AG08396 (cell line): ENCODE results near the gene IER5L.
"Not testable (repeated sequence)": the region's sequence is repeated elsewhere in the genome, so short reads cannot be mapped to it uniquely, and the experiment has no call there.

ENCODE experiments used
- DNase-seq: peaks from one replicate; pipeline ENCODE4 v3.0.0; 2012; ENCODE audit warnings: low spot score, mixed read lengths

Gene IER5L

DNA sequence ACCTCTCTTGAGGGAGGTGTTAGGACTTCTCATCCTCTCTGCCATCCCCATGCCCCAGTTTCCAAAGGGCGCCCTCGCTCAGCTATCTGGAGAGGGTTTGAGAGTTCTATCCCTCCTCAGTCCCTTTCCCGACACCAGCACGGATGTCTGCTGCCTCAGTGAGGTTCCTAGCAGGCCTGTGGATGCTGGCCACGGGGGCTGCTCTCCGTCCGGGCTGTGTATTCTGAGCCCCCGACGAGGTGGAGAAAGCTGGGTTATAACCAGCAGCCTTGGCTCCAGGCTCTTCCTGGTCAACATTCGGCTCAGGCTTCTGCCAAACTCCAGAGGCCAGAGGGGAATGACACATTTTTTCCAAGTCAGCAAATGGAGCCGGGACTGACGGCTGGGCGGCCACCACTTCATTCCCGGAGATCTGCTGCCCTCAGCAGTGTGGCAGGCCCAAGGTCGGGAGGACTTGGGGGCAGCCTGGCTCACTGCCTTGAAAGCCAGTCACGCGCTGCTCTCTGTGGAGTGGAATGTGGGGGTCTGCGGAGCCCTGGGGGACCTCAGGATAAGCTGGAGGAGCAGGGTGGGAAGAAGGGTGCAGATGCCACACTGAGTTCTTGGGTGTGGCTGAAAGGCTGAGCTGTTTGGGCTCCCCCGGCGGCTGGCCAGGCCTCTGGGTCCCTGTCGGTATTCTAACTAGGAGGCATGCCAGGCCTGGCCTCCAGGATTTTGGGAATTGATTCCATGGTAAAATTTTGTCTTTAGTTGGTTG lies 39.4 kb downstream of the IER5L start:
- DNase-seq, result peak; percentile 68

DNA sequence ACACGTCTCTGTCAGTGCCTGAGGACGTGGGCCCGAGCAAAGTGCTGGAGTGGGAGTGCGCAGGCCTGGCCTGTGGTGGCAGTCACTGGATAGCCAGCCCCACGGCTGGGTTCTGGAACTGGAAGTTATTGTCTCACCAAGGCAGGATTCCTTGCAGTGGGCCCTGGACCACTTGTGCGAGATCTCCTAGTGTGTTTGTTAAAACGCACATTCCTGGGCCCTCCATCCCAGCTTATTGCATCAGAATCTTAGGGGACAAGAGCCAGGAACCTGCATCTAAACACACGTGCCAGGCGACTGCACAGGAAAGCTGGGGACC lies 40.0 kb downstream of the IER5L start:
- DNase-seq, result no peak

DNA sequence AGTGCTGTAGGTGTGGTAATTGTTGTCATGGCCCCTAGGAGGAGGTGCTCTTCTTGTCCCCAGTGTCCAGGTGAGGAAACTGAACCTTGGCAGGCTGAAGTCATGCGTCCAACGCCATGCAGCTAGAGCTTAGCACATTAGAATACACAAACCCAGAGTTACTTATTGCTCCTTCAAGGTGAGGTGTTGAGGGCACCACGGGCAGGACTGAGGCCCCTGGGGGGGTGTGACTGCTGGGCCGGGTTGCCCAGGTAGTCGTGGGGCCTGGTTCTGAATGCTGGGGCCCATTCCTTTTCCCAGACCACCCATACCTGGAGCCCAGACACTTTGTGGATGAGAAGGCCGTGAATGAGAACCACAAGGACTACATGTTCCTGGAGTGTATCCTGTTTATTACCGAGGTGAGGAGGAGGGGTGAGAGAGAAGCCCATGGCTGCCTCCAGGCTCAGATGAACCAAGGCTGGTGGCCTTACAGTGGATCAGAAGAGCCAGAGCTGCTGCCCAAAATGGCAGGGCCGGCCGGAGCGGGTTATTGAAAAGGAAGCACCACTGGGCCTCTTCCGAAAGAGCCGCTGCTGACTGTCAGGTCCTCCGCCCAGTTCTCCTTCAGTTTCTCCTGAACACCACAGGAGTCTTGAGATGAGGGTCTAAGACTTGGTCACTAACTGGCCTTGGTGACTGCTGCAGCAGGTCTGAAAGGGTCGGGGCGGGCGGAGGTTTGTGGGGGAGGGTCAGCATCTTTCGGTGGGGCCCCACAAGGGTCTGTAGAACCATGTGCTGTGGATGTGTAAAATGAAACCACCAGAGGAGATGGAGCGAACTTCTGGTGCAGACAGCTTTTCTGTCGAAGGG lies 40.5 kb downstream of the IER5L start:
- DNase-seq, result no peak

DNA sequence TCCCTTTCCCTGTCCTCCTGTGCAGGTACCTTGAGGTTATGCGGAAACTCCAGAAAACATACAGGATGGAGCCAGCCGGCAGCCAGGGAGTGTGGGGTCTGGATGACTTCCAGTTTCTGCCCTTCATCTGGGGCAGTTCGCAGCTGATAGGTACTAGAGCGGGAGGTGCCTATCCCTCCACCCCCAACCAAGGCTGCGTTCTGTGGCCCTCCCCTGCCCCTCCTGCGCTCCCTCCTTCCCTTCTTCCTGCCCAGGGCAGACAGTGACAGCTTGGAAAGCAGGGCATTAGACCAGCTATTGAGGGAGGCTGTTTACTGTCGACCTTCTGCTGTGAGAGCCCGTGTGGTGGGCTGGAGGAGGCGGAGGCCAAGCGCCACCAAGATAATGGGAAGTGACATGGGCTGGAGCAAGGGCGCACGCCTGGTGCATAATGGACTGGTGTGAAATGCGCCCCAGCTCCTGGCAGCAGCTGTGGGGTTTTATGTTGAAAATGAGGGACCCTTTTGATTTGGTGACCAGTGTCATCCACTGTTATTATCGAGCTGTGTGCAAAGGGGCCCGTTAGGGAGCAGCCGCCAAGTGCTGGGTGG lies 41.5 kb downstream of the IER5L start:
- DNase-seq, result no peak

DNA sequence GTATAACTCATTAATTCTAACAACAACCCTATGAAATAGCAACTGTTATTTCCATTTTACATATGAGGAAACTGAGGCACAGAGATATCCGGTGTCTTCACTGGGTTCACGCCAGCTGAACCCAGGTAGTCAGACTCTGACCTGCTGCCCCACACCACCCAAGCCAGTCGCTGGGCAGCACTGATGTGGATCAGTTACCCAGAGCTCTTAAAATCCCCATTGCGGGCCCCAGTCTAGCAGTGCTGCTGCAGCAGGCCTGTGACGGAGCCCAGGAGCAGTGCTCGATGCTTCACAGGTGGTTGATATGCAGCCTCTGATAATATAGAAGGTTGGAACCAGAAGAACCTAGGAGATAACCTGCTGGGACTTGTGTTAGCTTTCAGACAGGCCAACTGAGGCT lies 42.6 kb downstream of the IER5L start:
- no peak for DNase-seq

DNA sequence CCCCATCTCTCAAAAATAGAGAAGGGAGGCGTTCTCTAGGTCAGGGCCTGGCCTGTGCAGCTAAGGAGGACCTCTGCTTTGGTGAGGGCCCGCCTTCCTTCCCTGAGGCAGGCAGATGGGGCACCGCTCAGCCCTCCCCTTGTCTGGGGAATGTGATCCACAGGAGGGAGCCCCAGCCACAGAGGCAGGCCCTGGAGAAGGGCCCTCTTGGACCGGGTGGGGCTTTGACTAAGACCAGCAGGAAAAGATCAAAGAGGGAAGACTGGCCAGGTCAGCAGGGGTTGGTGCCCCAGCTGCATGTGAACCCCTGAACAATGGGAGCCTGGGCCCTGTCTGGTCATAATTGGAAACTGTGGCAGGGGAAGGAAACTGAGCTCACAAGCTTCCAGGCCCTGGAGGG lies 45.0 kb downstream of the IER5L start:
- DNase-seq, result no peak

DNA sequence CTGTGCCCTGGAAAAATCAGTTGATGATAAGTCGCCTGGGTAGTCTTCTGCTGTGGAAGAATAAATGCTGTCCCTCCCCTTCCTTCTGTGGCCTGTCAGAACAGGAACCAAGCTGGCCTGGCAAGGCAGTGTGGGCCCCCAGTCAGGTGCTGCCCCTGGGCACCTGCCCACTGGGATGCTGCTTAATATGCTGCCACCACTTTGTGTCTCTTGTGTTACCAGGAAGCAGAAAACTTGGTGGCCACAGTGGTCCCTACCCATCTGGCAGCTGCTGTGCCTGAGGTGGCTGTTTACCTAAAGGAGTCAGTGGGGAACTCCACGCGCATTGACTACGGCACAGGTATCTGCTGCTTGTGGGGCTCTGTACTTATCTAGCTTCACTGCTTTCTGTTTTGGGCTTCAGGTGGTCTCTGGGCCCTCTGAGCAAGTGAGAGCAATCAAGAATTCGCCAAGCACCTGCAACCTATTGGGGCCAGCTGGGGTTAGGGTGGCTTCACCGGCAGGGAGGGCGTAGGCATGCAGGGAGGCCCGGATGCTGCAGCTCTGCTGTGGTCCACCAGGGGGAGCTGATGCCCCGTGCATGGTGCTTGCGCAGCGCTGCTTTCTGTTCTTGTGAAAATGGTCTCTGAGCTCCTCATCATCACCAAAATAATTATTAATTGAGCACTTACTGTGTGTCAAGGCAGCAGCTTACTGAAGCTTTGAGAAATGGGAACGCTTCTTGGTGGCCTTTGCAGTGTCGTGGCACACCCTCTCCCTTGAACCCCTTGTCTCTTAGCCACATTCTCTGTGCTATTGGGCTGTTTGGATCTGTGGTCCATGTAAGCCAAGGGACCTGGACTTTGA lies 46.5 kb downstream of the IER5L start:
- peak; percentile 85 for DNase-seq

DNA sequence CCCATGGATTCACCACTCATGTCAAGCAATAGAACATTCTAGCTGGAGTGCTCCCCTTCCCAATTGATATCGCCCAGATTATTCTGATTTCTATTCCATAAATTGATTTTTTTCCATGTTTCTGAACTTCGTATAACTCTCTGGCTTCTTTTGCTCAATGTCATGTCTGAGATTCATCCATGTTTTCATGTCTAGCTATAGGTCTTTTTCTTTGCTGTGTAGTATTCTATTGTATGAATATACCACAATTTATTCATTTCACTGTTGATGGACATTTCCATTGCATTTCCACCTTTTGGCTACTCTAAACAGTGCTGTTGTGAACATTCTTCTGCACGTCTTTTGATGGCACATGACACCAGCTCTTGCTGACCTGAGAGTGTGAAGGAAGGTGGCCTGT lies 47.3 kb downstream of the IER5L start:
- no peak for DNase-seq

DNA sequence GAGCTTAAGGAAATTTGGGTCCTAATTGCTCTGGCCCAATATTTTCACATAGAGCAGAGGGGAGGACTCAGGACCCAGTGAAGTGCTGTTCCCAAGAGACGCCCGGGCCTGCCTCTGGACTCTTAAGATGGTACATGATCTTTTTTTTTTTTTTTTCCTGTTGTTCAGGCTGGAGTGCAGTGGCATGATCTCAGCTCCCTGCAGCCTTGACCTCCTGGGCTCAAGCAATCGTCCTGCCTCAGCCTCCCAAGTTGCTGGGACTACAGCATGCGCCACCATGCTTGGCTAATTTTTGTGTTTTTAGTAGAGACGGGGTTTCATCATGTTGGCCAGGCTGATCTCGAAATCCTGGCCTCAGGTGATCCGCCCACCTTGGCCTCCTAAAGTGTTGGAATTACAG lies 47.8 kb downstream of the IER5L start:
- not testable (repeated sequence) for DNase-seq

DNA sequence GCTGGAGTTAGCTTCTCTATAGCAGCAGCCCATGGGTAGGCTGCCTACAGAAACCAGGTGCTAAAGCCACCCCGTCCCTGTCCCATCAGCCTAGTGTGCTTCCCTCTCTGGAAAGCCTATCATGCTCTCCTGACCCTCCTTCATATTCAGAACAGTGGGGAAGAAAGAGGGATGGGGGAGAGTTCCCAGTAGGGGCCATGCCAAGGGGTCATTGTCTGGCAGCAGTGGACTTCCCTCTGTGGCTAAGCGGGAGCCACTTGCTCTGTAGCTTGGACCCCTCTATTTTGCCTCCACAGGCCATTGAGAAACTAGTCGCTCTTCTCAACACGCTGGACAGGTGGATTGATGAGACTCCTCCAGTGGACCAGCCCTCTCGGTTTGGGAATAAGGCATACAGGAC lies 49.4 kb downstream of the IER5L start:
- DNase-seq, result no peak

DNA sequence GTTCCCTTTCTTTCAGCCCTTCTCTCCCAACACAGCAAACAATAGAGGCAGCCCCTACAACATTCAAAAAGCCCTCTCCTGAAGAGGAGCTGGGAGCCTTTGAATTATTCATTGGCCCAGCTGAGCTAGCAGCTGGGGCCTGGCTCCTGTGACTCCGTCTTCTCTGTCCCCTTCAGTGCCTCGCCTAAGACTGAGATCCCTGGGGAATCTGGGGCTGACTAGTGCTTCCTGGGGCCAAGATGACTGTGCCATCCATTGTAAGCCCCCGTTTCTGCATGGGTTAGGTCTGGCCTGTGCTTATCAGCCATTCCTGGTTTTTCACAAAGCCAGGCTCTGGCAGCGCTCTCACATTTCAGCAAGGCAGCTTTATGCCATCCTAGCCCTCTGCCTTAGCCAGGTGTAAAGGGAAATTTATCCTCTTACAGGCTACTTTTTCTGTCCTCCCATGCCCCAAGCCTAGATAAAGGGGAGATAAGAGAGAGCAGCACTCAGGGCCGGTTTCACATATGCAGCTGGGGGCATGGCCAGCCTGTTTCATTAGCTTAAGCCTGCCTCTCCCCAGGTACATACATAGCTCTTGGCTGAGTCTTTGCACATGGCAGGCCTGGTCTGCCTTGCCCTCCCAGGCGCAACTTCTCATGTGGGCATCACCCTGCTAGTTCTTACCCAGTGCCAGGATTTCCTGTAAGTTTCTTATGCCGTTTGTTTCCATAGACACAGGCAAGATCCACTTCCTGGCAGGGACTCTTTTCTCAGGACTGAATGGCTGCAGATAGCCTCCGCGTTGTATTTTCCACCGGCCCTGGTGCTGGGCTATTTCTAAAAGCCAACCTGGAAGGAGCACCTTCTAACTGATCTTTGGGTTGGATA lies 51.1 kb downstream of the IER5L start:
- DNase-seq, result no peak
